SH-SY5Y (cell line): ENCODE measurements around the gene CRACDL.

Experiments used
- GATA2 ChIP-seq: IDR thresholded peaks from 2 replicates; pipeline ENCODE4 v1.6.1; 2011; ENCODE audit warnings: mild to moderate bottlenecking, low read depth, low read length
- GATA3 ChIP-seq: IDR thresholded peaks from 2 replicates; pipeline ENCODE4 v1.6.1; 2011; ENCODE audit warnings: low read depth, mild to moderate bottlenecking, low read length, moderate library complexity

- no peak for TF ChIP-seq GATA3
- TF ChIP-seq GATA2, result no peak
Observed at GRCh38 chr2:98935111-98935770, 784 bp downstream of the CRACDL start.
